CD4-positive, alpha-beta T cell treated with Interleukin-15 for 1 hour (primary cell): ENCODE data around the gene SNX21.
"Not testable (repeated sequence)": the region's sequence is repeated elsewhere in the genome, so short reads cannot be mapped to it uniquely, and the experiment has no call there.

Experiments used
- DNase-seq: peaks from one replicate; pipeline ENCODE4 v3.0.0-alpha.2; 2020

SNX21 gene

GRCh38 chr20:45823949-45824835 lies 9.4 kb upstream of the SNX21 start:
- peak; percentile 54 for DNase-seq

- DNase-seq = no peak
These were observed 7.1 kb upstream of the SNX21 start for GRCh38 chr20:45826381-45827019.

- DNase-seq = no peak
These were observed 6.5 kb upstream of the SNX21 start, which contains the start of gene TNNC2 for GRCh38 chr20:45827030-45827652. Gene TNNC2 (minus strand): TSS chr20:45827312. CDS start chr20:45827248, 64 bp downstream.

GRCh38 chr20:45827712-45828111 lies 5.9 kb upstream of the SNX21 start:
- DNase-seq = no peak

GRCh38 chr20:45828589-45828988 lies 5.0 kb upstream of the SNX21 start:
- no peak for DNase-seq

- not testable (repeated sequence) for DNase-seq
These were observed 3.9 kb upstream of the SNX21 start for GRCh38 chr20:45829673-45830106.

- DNase-seq = no peak
These were observed 980 bp upstream of the SNX21 start for GRCh38 chr20:45832619-45833018.

GRCh38 chr20:45833883-45834796 lies 541 bp downstream of the SNX21 start:
- peak; percentile 56 for DNase-seq

GRCh38 chr20:45834797-45835161 lies 1.2 kb downstream of the SNX21 start:
- no peak for DNase-seq

GRCh38 chr20:45835329-45835765 lies 1.7 kb downstream of the SNX21 start:
- DNase-seq = no peak

- DNase-seq = no peak
These were observed 2.2 kb downstream of the SNX21 start for GRCh38 chr20:45835825-45836224.

- no peak for DNase-seq
These were observed 3.2 kb downstream of the SNX21 start for GRCh38 chr20:45836841-45837240.

GRCh38 chr20:45840700-45841198 lies 7.2 kb downstream of the SNX21 start:
- DNase-seq = no peak

- DNase-seq = no peak
These were observed 8.0 kb downstream of the SNX21 start for GRCh38 chr20:45841407-45842129.

- no peak for DNase-seq
These were observed 8.7 kb downstream of the SNX21 start for GRCh38 chr20:45842169-45842812.

- DNase-seq = no peak
These were observed 9.9 kb downstream of the SNX21 start for GRCh38 chr20:45843506-45843905.

- DNase-seq = no peak
These were observed 11.9 kb downstream of the SNX21 start for GRCh38 chr20:45845452-45845851.

- DNase-seq = no peak
These were observed 14.8 kb downstream of the SNX21 start for GRCh38 chr20:45848421-45848820.

- DNase-seq = no peak
These were observed 15.5 kb downstream of the SNX21 start for GRCh38 chr20:45848969-45849582.

GRCh38 chr20:45850238-45850637 lies 16.6 kb downstream of the SNX21 start:
- no peak for DNase-seq

GRCh38 chr20:45850926-45851325 lies 17.3 kb downstream of the SNX21 start:
- DNase-seq = no peak
